Body of pancreas (tissue), 4 donors: Measurements from ENCODE around the gene DEPDC7.

Experiments used
- POLR2A ChIP-seq, 3 donors: fragments of 450-650 bp; IDR thresholded peaks; one replicate each; pipeline ENCODE4 v1.6.1; 2016; ENCODE audit warnings: antibody characterized with exemption in 3 of 3, mild to moderate bottlenecking in 2 of 3
- TF ChIP-seq, protein P1 (sequence below), 7 experiments: fragments of 450-650 bp in 4 of 7; fragments of 200-600 bp in 3 of 7; sonication (generic) in 3 of 7; IDR thresholded peaks; one replicate each; pipeline ENCODE4 v1.5.1; 2016 to 2019; ENCODE audit warnings: antibody characterized with exemption in 7 of 7

GRCh38 chr11:32972781-32973180 is 42.9 kb upstream of the DEPDC7 start:
- TF ChIP-seq, protein P1, sequence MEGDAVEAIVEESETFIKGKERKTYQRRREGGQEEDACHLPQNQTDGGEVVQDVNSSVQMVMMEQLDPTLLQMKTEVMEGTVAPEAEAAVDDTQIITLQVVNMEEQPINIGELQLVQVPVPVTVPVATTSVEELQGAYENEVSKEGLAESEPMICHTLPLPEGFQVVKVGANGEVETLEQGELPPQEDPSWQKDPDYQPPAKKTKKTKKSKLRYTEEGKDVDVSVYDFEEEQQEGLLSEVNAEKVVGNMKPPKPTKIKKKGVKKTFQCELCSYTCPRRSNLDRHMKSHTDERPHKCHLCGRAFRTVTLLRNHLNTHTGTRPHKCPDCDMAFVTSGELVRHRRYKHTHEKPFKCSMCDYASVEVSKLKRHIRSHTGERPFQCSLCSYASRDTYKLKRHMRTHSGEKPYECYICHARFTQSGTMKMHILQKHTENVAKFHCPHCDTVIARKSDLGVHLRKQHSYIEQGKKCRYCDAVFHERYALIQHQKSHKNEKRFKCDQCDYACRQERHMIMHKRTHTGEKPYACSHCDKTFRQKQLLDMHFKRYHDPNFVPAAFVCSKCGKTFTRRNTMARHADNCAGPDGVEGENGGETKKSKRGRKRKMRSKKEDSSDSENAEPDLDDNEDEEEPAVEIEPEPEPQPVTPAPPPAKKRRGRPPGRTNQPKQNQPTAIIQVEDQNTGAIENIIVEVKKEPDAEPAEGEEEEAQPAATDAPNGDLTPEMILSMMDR (IDR thresholded peaks at IDR 0.05) = no peak
- no peak for TF ChIP-seq POLR2A (IDR thresholded peaks at IDR 0.05)
